GM23248 (cell line): ENCODE results near the gene OPCML. TPM values are rescaled to one million over a fixed set of nuclear protein-coding genes. Genes with fewer than 3 reads are reported as not detected.

Experiments used
- DNase-seq: peaks from one replicate; pipeline ENCODE4 v3.0.0-alpha.2; 2015
- H2AFZ ChIP-seq: fragments of 200-600 bp; sonication (generic); 2 replicates; pipeline ENCODE4 v1.6.1; 2016; ENCODE audit warnings: antibody characterized with exemption
- H3F3A ChIP-seq: fragments of 200-600 bp; sonication (generic); 2 replicates; pipeline ENCODE4 v1.6.1; 2016; ENCODE audit warnings: mild to moderate bottlenecking, antibody characterized with exemption, mixed run types; ENCODE audit not compliant: insufficient read depth
- H3K27ac ChIP-seq: fragments of 200-600 bp; sonication (generic); 2 replicates; pipeline ENCODE4 v1.5.1; 2016; ENCODE audit warnings: mild to moderate bottlenecking
- H3K27me3 ChIP-seq: fragments of 200-600 bp; sonication (generic); replicated peaks from 2 replicates; pipeline ENCODE4 v1.6.1; 2016; ENCODE audit warnings: mild to moderate bottlenecking; ENCODE audit not compliant: insufficient read depth
- H3K36me3 ChIP-seq: fragments of 200-600 bp; sonication (generic); 2 replicates; pipeline ENCODE4 v1.6.1; 2016; ENCODE audit warnings: low read depth, mild to moderate bottlenecking
- H3K4me1 ChIP-seq: fragments of 200-600 bp; sonication (generic); 2 replicates; pipeline ENCODE4 v1.6.1; 2016; ENCODE audit warnings: mild to moderate bottlenecking; ENCODE audit not compliant: insufficient read depth
- H3K4me2 ChIP-seq: fragments of 200-600 bp; sonication (generic); one replicate; pipeline ENCODE4 v1.6.1; 2016; ENCODE audit warnings: mild to moderate bottlenecking; ENCODE audit not compliant: unreplicated experiment
- H3K4me3 ChIP-seq: fragments of 200-600 bp; sonication (generic); 2 replicates; pipeline ENCODE4 v1.5.1; 2016; ENCODE audit warnings: mild to moderate bottlenecking
- H3K79me2 ChIP-seq: fragments of 200-600 bp; sonication (generic); 2 replicates; pipeline ENCODE4 v1.6.1; 2016; ENCODE audit warnings: mild to moderate bottlenecking; ENCODE audit not compliant: insufficient read depth
- H3K9ac ChIP-seq: fragments of 200-600 bp; sonication (generic); 2 replicates; pipeline ENCODE4 v1.6.1; 2016; ENCODE audit warnings: mild to moderate bottlenecking
- H3K9me2 ChIP-seq: fragments of 200-600 bp; sonication (generic); 2 replicates; pipeline ENCODE4 v1.6.1; 2016; ENCODE audit warnings: mixed run types, mild to moderate bottlenecking, moderate library complexity; ENCODE audit not compliant: insufficient read depth
- H3K9me3 ChIP-seq: fragments of 200-600 bp; sonication (generic); one replicate; pipeline ENCODE4 v1.6.1; 2017; ENCODE audit warnings: low read depth
- H4K20me1 ChIP-seq: fragments of 200-600 bp; sonication (generic); 2 replicates; pipeline ENCODE4 v1.6.0; 2016; ENCODE audit not compliant: insufficient read depth
- EZH2 ChIP-seq: fragments of 200-600 bp; sonication (generic); IDR thresholded peaks from 2 replicates; pipeline ENCODE4 v1.6.1; 2018; ENCODE audit warnings: antibody characterized with exemption, mild to moderate bottlenecking; ENCODE audit not compliant: insufficient read depth, poor library complexity, severe bottlenecking
- EZH2phosphoT487 ChIP-seq: fragments of 200-600 bp; sonication (generic); IDR thresholded peaks from 2 replicates; pipeline ENCODE4 v1.6.1; 2018; ENCODE audit warnings: antibody characterized with exemption, moderate library complexity, mild to moderate bottlenecking, low read depth; ENCODE audit not compliant: insufficient read depth
- WGBS, 2 experiments: methylation state at CpG; one replicate each; pipeline ENCODE4 v1.1.6; 2015 to 2017; ENCODE audit warnings: low lambda C conversion rate in 2 of 2, low coverage in 1 of 2; ENCODE audit errors: missing lambda C conversion rate in 2 of 2; 5-methylcytosine and 5-hydroxymethylcytosine counted together
- in situ Hi-C: fragments of 300-500 bp; cut with MboI; formaldehyde crosslinking; loops from 2 replicates; pipeline ENCODE4 v1.15.0; 2020
- polyA plus RNA-seq: library from polyadenylated mRNA; unstranded; fragments of >200 nt; fragmentation: Nextera tagmentation; extraction: Ambion mirVana; gene quantifications from 2 replicates; pipeline ENCODE4 v1.2.1, GENCODE V29; 2016
- total RNA-seq: library from RNA; depleted of rRNA; stranded (reverse); fragments of >200 nt; shearing (Covaris generic); gene quantifications from 2 replicates; pipeline ENCODE4 v1.2.3, GENCODE V29; 2014

The OPCML gene
- total and polyA plus RNA-seq, 2 experiments from 2014 or later = 0.69 to 1.6 TPM

DNA sequence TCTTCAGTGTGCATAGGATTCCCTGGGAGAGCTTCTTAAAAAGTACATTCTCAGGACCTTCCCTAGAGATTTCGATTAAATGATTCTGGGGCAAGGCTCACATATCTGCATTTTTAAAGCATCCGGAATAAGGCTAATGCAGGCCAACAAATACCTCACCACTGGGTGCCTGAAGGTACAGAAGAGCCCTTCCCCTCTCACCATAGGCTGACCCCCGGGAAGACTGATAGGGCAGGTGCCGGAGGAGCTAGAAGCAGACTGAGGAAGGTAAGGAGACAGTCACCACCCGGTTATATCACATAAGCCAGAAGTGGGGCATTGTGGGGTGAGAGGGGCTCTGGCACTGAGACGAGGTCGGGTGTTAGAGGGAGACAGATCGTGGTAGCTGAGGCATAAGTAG lies 1102.6 kb downstream of the OPCML start:
- peaks cover 5% of the 10 kb centered on the region for H3K4me1 ChIP-seq
- no peak overlapping the region for H3K9ac ChIP-seq
- no peaks in the 10 kb centered on the region for H3K36me3 ChIP-seq
- no peak overlapping the region for H3K4me2 ChIP-seq
- H3K9me2 ChIP-seq = no peaks in the 10 kb centered on the region
- WGBS, 2 experiments = 75 to 80% methylated on average over 8 of the region's 8 CpGs
- DNase-seq = no peak
- H3K9me3 ChIP-seq = no peaks in the 10 kb centered on the region
- H3K27ac ChIP-seq = no peak overlapping the region
- TF ChIP-seq EZH2phosphoT487 (no peak), EZH2 (no peak)
- H2AFZ ChIP-seq = no peak overlapping the region
- H3K4me3 ChIP-seq = no peak overlapping the region
- H3F3A ChIP-seq = no peaks in the 10 kb centered on the region
- H4K20me1 ChIP-seq = no peaks in the 10 kb centered on the region
- in situ Hi-C loops = no loop called here
- H3K79me2 ChIP-seq = no peaks in the 10 kb centered on the region
- H3K27me3 ChIP-seq = peaks cover 22% of the 10 kb centered on the region

DNA sequence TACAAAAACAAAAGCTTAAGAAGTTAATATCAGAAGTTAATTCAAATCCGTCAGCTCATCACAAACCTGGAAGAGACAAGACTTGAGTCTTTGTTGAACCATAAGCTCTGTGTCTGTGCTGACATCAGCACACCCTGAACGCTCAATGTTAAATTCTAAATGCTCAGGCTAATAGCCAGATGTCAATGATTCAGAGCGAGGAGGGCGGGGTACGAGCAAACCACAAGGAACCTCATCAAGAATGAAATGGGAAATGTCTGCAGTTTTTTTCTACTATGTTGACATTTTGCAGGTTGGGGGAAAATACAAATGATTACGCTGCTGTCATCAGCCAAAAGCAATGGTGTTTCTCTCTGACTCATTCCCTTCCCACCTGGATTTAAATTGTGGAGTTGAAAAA lies 1104.7 kb downstream of the OPCML start:
- no peaks in the 10 kb centered on the region for H3F3A ChIP-seq
- DNase-seq = peak; percentile 80
- peak overlapping the region; percentile 40; the same call in 1 of the 2 replicates for H2AFZ ChIP-seq
- H3K4me3 ChIP-seq = peak overlapping the region; percentile 30; the same call in 1 of the 2 replicates
- no peak overlapping the region for H3K9ac ChIP-seq
- TF ChIP-seq EZH2phosphoT487 = no peak
- TF ChIP-seq EZH2 = no peak
- no peaks in the 10 kb centered on the region for H3K9me2 ChIP-seq
- no peak overlapping the region for H3K27ac ChIP-seq
- H3K79me2 ChIP-seq = no peaks in the 10 kb centered on the region
- peaks cover 5% of the 10 kb centered on the region for H3K4me1 ChIP-seq
- no peaks in the 10 kb centered on the region for H3K36me3 ChIP-seq
- 2 to 4% methylated on average over 6 of the region's 6 CpGs for WGBS, 2 experiments
- H3K27me3 ChIP-seq = peaks cover 27% of the 10 kb centered on the region
- in situ Hi-C loops = no loop called here
- H3K4me2 ChIP-seq = peak overlapping the region; percentile 55
- H3K9me3 ChIP-seq = no peaks in the 10 kb centered on the region
- H4K20me1 ChIP-seq = no peaks in the 10 kb centered on the region

GRCh38 chr11:132424433-132424832 lies 1107.9 kb downstream of the OPCML start:
- H3F3A ChIP-seq = no peaks in the 10 kb centered on the region
- TF ChIP-seq EZH2phosphoT487 (no peak), EZH2 (no peak)
- peaks cover 15% of the 10 kb centered on the region for H3K27me3 ChIP-seq
- H3K9me2 ChIP-seq = no peaks in the 10 kb centered on the region
- H3K4me2 ChIP-seq = no peak overlapping the region
- no peaks in the 10 kb centered on the region for H3K79me2 ChIP-seq
- H3K36me3 ChIP-seq = no peaks in the 10 kb centered on the region
- H3K4me3 ChIP-seq = no peak overlapping the region
- no peak overlapping the region for H2AFZ ChIP-seq
- H3K9me3 ChIP-seq = no peaks in the 10 kb centered on the region
- in situ Hi-C loops = no loop called here
- 62 to 68% methylated on average over 8 of the region's 8 CpGs for WGBS, 2 experiments
- no peaks in the 10 kb centered on the region for H4K20me1 ChIP-seq
- DNase-seq = no peak
- H3K4me1 ChIP-seq = peaks cover 5% of the 10 kb centered on the region
- H3K27ac ChIP-seq = no peak overlapping the region
- no peak overlapping the region for H3K9ac ChIP-seq

GRCh38 chr11:132423266-132423665 lies 1109.0 kb downstream of the OPCML start:
- Histone ChIP-seq H3F3A (no peaks in the 10 kb centered on the region), H3K27me3 (peaks cover 10% of the 10 kb centered on the region; the same call in 1 of the 2 replicates), H3K4me2 (no peak overlapping the region), H3K9me2 (no peaks in the 10 kb centered on the region), H4K20me1 (no peaks in the 10 kb centered on the region), H3K4me1 (peaks cover 5% of the 10 kb centered on the region), H3K79me2 (no peaks in the 10 kb centered on the region), H2AFZ (no peak overlapping the region), H3K9me3 (no peaks in the 10 kb centered on the region), H3K36me3 (no peaks in the 10 kb centered on the region), H3K27ac (no peak overlapping the region), H3K4me3 (no peak overlapping the region), H3K9ac (no peak overlapping the region)
- in situ Hi-C loops = no loop called here
- WGBS, 2 experiments = 70 to 75% methylated on average over 4 of the region's 4 CpGs
- TF ChIP-seq EZH2phosphoT487 (no peak), EZH2 (no peak)
- no peak for DNase-seq

DNA sequence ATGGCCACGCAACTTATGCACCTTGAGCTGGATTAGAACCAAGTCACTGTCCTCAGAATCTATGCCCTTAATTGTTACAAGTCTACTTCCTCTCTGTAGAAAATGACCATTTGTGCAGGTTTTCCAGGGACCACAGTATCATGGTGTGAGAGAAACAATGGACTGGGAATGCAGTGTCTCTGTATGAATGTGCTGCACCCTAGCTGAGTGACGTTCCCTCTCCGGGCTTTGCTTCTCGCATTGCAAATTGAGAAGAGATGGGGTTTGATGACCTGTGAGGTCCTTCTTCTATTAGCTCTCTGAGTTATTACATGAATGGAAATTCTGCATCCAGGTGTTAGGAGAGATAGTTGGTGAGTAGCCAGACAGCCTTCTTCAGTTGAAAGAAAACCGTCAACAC lies 1109.6 kb downstream of the OPCML start:
- WGBS, 2 experiments = 67 to 70% methylated on average over 5 of the region's 5 CpGs
- Histone ChIP-seq H2AFZ (no peak overlapping the region), H3K27me3 (peaks cover 15% of the 10 kb centered on the region; the same call in 1 of the 2 replicates), H3K9ac (no peak overlapping the region), H3K4me1 (peaks cover 1% of the 10 kb centered on the region), H3K4me3 (no peak overlapping the region), H3K27ac (no peak overlapping the region), H3K9me2 (no peaks in the 10 kb centered on the region), H3K79me2 (no peaks in the 10 kb centered on the region), H3K4me2 (no peak overlapping the region), H3K9me3 (no peaks in the 10 kb centered on the region), H3K36me3 (no peaks in the 10 kb centered on the region), H4K20me1 (no peaks in the 10 kb centered on the region), H3F3A (no peaks in the 10 kb centered on the region)
- TF ChIP-seq EZH2phosphoT487 = no peak
- TF ChIP-seq EZH2 = no peak
- DNase-seq = no peak
- in situ Hi-C loops = no loop called here
